CD4-positive, alpha-beta T cell treated with Interferon gamma for 1 hour (primary cell): ENCODE measurements around the gene ATP2B2.

Source experiments
- DNase-seq: peaks from one replicate; pipeline ENCODE4 v3.0.0-alpha.2; 2020

The ATP2B2 gene

GRCh38 chr3:10510086-10510742 is 4.8 kb upstream of the ATP2B2 start:
- DNase-seq: no peak

GRCh38 chr3:10509325-10509724 is 3.9 kb upstream of the ATP2B2 start:
- no peak for DNase-seq

DNA sequence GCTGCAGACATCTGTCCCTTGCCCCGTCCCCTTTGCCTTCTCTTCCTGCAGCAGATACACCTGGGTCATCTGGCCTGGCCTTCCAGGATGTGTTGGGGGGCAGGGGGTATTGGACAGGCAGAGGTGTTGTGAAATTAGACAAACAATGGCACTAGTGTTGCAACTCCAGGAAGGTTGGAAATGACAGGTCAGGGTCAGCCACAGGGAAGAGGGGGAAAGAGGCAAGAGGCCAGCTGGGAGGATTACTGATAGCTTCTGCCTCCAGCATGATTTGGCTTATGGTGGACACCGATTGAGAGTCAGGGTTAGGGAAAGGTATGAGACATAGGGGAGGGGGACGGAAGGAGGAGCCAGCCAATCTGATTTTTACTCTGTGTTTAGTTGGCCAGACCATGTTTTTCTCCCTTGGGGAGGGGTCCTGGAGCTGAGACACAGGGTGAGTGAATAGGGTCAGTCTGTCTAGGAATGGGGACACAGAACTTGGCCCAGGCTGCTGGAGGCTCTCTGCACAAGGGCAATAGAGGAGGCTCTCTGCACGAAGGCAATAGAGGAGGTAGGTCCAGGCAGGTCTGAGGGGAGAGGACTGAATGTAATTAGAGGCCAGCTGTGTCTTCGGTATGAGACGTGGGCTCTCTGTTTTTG is 3.4 kb upstream of the ATP2B2 start:
- DNase-seq: no peak

DNA sequence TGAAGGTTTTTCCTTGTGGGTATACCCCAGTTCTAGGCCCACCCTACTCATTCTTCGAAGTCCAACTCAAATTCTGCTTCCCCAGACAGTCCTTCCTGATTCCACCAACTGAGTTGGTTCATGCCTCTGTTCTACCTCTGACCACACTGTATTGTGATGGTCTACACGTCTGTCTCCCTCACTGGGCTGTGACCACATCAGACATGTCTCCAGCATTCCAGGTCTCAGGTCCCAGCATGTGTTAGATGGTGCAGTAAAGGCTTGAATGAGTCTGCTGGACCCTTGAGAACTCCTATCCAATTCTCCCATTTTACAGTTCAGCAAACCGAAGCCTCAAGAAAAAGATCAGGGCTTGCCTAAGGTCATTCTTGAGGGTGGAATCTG is 2.8 kb upstream of the ATP2B2 start:
- DNase-seq: no peak

DNA sequence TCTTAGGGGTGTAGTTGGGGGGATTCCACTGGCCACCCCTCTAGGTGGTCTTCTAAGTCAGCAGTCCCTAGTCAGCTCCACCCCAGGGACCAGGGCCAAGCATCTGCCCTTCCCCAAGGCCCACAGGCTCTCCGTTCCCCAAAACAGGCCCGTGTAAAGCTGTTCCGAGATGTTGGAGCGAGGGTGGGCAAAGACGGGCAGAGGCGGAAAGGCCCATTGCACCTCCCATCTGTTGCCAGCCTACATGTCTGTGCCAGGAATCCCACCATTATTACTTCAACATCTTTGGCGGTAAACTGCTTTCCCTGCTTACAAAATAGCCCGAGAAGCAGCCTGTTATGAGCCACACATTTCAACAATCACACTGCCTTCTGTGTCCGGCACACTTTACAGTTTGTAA is 1.9 kb upstream of the ATP2B2 start:
- no peak for DNase-seq

DNA sequence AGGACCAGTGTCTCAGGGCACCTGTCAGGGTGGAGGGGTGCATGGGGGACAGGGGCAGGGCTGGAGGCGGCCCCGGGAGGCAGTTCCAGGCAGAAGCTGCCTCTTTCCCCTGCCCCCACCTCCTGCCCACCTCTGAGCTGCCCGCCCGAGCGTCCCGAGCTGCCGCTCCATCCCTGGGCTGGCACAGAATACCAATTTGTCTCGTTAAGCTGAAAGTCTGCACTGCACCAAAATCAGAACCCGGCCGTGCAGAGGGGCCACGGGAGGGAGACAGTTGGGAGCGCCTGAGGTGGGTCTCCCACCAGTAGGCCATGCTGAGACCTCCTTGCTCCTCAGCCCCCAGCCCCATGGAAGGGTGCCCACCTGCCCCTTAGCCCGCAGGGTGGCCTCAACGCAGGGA is 1.3 kb upstream of the ATP2B2 start:
- DNase-seq: no peak

- no peak for DNase-seq
These were observed 602 bp upstream of the ATP2B2 start for GRCh38 chr3:10505791-10506585.

DNA sequence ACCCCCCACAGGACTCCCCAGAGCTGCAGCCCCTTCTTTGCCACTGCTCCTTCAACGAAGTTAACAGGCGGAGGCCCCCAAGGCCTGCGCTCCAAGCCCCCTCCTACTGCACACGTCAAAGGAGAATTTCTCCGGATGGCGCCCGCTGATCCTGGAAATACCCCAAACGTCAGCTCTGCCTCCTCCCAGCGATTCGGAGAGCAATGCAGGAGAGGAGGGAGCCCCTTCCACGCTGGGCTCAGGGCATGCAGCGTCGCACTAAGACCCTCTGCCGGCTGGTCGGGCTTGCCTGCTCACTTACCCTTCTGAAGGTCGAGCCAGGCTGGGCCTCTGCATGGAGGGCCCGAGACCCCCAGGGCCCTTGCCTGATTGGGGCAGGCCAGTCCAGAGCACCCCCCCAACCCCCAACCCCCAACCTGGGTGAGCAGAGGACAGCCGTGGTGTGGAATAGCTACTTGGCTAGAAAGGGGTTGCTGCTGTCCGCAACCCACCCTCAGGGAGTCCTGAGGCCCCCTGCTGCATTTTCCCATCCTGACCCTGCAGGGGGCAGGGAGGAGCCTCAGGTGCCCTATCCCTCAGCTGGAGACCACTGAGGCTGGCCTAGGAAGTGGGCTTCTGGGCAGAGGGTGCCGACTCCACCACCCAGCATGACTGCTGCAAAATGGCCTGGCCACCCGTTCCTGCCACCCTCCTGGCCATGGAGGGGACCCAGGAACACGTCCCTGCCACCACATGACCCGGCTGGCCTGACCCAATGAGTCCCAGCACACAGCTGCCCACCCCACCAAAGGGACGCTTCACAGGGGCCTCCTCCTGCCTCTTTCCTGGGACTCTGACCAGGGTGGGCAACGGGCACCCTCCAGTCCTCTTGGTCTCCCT is 976 bp downstream of the ATP2B2 start:
- no peak for DNase-seq

- DNase-seq: no peak
These were observed 2.1 kb downstream of the ATP2B2 start for GRCh38 chr3:10503217-10503796.

- DNase-seq: no peak
These were observed 3.1 kb downstream of the ATP2B2 start for GRCh38 chr3:10502185-10502880.

GRCh38 chr3:10501664-10502052 is 3.7 kb downstream of the ATP2B2 start:
- DNase-seq: no peak

GRCh38 chr3:10500717-10501663 is 4.4 kb downstream of the ATP2B2 start:
- no peak for DNase-seq

DNA sequence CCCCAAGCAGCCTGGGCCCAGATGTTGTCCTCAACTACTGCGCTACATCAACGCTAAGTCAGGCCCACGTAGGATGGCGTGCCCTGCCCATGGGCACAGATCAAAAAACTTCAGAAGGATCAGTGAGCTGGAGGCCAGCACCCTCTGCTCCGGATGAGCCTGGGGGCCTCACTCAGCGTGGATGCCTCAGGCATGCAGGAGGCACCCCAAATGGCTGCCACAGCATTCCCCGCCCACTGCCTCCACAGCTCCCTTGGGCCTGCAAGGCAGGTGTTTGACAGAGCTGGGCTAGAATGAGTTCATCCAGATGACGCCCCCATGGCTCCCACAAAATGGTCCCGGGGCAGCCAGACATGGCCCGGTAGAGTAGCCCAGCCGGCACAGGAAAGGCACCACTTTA is 7.1 kb downstream of the ATP2B2 start:
- no peak for DNase-seq

- DNase-seq: no peak
These were observed 7.9 kb downstream of the ATP2B2 start for GRCh38 chr3:10497439-10497838.

GRCh38 chr3:10496121-10496863 is 9.1 kb downstream of the ATP2B2 start:
- DNase-seq: no peak

DNA sequence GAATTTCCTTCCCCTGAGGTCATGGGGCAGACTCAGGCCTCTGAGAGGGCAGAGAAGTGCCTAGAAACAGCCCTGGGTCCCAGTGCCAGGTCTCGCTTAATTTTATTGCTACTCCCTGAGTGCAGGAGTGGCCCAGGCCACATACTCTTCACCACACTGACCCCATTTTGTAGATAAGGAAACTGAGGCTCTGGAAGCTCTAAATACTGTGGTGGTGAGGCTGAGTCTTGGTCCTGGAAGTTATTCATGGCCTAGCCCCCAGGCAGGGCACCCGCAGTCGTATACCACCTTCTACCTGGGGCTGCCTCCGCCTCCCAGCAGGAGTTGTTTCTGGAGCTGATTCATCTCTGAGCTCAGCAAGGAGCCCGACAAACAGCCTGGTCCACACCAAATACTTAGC is 9.8 kb downstream of the ATP2B2 start:
- no peak for DNase-seq

- no peak for DNase-seq
These were observed 10.4 kb downstream of the ATP2B2 start for GRCh38 chr3:10495003-10495402.

- no peak for DNase-seq
These were observed 11.2 kb downstream of the ATP2B2 start for GRCh38 chr3:10494180-10494579.

DNA sequence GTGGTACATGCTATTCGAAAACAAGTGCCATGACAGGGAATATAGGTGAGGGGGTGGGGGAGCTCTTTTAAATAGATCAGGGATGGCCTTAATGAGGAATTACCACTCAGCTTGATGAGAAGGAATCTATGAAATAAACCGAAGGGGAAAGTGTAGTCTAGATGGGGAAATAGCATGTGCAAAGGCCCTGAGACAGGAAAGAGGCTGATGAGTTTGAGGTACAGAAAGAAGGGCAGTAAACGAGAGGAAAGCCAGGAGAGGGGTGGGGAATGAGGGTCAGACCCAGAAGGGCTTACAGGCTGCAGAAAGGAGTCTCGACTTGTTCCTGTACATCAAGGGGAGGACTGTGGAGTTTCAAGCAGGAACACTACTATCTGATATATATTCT is 12.2 kb downstream of the ATP2B2 start:
- no peak for DNase-seq
